HG02678 (cell line): ENCODE measurements around the gene TFCP2.
"Not testable (repeated sequence)": the region's sequence is repeated elsewhere in the genome, so short reads cannot be mapped to it uniquely, and the experiment has no call there.

Source experiments
- ATAC-seq: cut with Tn5 transposase; IDR thresholded peaks from one replicate; pipeline ENCODE4 v1.9.1; 2021; ENCODE audit warnings: mild to moderate bottlenecking, moderate library complexity; ENCODE audit not compliant: unreplicated experiment

TFCP2 gene

GRCh38 chr12:51172515-51173431 lies at the start of gene TFCP2:
TSS of gene TFCP2 (minus strand) at chr12:51173135. CDS start at chr12:51172422, 713 bp downstream.
- peak; percentile 96 for ATAC-seq

GRCh38 chr12:51222461-51222860 lies 49.5 kb upstream of the TFCP2 start:
- ATAC-seq, result no peak

GRCh38 chr12:51219857-51220256 lies 46.9 kb upstream of the TFCP2 start:
- not testable (repeated sequence) for ATAC-seq

GRCh38 chr12:51219322-51219721 lies 46.4 kb upstream of the TFCP2 start:
- no peak for ATAC-seq

- no peak for ATAC-seq
Measured at GRCh38 chr12:51218607-51219161, 45.7 kb upstream of the TFCP2 start.

GRCh38 chr12:51217968-51218606 lies 45.2 kb upstream of the TFCP2 start, which contains the start of gene POU6F1:
TSS of gene POU6F1 (minus strand) at chr12:51218062. CDS start at chr12:51206836, 11,226 bp downstream.
- peak; percentile 77 for ATAC-seq

GRCh38 chr12:51217133-51217967 lies 44.4 kb upstream of the TFCP2 start:
- ATAC-seq, result peak; percentile 36

GRCh38 chr12:51216642-51217041 lies 43.7 kb upstream of the TFCP2 start:
- no peak for ATAC-seq

GRCh38 chr12:51214895-51215294 lies 42.0 kb upstream of the TFCP2 start:
- ATAC-seq, result no peak

- no peak for ATAC-seq
Measured at GRCh38 chr12:51210690-51211395, 37.9 kb upstream of the TFCP2 start.

GRCh38 chr12:51209259-51209658 lies 36.3 kb upstream of the TFCP2 start:
- no peak for ATAC-seq

GRCh38 chr12:51208016-51208660 lies 35.2 kb upstream of the TFCP2 start:
- no peak for ATAC-seq

GRCh38 chr12:51205350-51205749 lies 32.4 kb upstream of the TFCP2 start:
- ATAC-seq, result no peak

GRCh38 chr12:51202718-51203117 lies 29.8 kb upstream of the TFCP2 start:
- ATAC-seq, result no peak

GRCh38 chr12:51200806-51201205 lies 27.9 kb upstream of the TFCP2 start:
- ATAC-seq, result no peak

- no peak for ATAC-seq
Measured at GRCh38 chr12:51200156-51200555, 27.2 kb upstream of the TFCP2 start.

GRCh38 chr12:51199366-51199945 lies 26.5 kb upstream of the TFCP2 start:
- ATAC-seq, result no peak

GRCh38 chr12:51198568-51199365 lies 25.8 kb upstream of the TFCP2 start:
- no peak for ATAC-seq
